Activated CD8-positive, alpha-beta memory T cell treated with anti-CD3 and anti-CD28 coated beads for 36 hours (primary cell): ENCODE results near the gene SIRPB2. TPM values are rescaled to one million over a fixed set of nuclear protein-coding genes. Genes with fewer than 3 reads are reported as not detected.

Experiments used
- CTCF ChIA-PET: fragments of 350-600 bp; sonication (Branson Sonifier 250); formaldehyde crosslinking; loops from one replicate; lab custom pipeline; 2021; ENCODE audit warnings: antibody characterized with exemption; lab: Charles Lee
- POLR2A ChIA-PET: fragments of 350-600 bp; sonication (Branson Sonifier 250); formaldehyde crosslinking; loops from one replicate; lab custom pipeline; 2021; ENCODE audit warnings: antibody characterized with exemption; lab: Charles Lee
- total RNA-seq, 2 experiments: library from RNA; stranded (reverse); gene quantifications; one replicate each; pipeline ENCODE4 v1.2.3, GENCODE V29; 2021

Gene SIRPB2
- total RNA-seq, 2 experiments from 2014 or later = not detected

DNA sequence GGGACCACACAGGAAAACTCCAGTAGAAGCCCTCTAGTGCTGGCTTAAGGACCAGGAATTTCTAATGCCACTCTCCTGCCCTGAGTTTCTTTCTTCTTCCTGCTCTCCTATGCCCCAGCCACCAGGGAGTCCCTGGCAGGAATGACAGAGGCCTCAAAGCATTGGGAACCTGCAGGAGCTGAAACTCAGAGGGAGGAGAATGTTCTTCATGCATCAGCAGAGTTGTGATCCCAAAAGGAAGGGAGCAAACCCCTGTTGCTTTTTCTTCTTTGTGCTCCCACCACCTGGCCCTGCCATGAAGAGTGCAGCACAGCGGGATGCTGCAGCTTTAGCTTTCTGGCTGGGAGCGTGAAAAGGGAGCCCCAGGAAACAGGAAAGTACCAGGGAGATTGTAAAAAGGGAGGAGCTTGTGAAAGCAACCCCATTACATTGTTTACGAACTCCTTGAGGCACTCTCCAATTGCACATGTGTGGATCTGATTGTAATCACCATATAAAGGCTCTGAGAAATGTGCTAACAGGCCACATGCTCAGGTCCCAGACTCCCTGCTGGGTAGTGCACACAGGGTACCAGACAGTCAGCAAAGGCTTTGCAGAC is 63.7 kb downstream of the SIRPB2 start:
- POLR2A ChIA-PET = no interaction called here
- CTCF ChIA-PET = interaction anchor here (1.2 to 2.1 kb wide), 3 partner anchors 10 to 16 kb away, joined by 3 to 10 read pairs (median 4); no protein-coding TSS in a partner anchor

- ChIA-PET CTCF (interaction anchor here (1.9 to 2.1 kb wide), 2 partner anchors 11 to 17 kb away, joined by 4 to 10 read pairs; no protein-coding TSS in a partner anchor), POLR2A (no interaction called here)
These were observed 64.9 kb downstream of the SIRPB2 start for GRCh38 chr20:1426231-1426849.

Other genes starting within 250 kb of the SIRPB2 start
- 1 to 10 TPM; 1.9 to 2.1 TPM for gene SNPH, start 225.1 kb downstream of the SIRPB2 start, total RNA-seq
- gene SDCBP2, start 162.3 kb downstream of the SIRPB2 start, total RNA-seq = 1 to 10 TPM; 3.3 to 3.4 TPM
- 100 to 1,000 TPM; 300 to 304 TPM for gene FKBP1A, start 98.4 kb downstream of the SIRPB2 start, total RNA-seq
- 10 to 100 TPM; 89.5 to 91.3 TPM for gene NSFL1C, start 24.6 kb downstream of the SIRPB2 start, total RNA-seq
- not detected for gene SIRPD, start 66.3 kb upstream of the SIRPB2 start, total RNA-seq
- 1 to 10 TPM; 1.2 to 1.4 TPM for gene SIRPB1, start 128.6 kb upstream of the SIRPB2 start, total RNA-seq
- 10 to 100 TPM; 16.5 to 16.8 TPM for gene SIRPG, start 166.4 kb upstream of the SIRPB2 start, total RNA-seq